AG04449 (cell line): Measurements from ENCODE around the gene PRKAR1B.

Source experiments
- CTCF ChIA-PET: fragments of 350-600 bp; formaldehyde crosslinking; extraction: SDS; loops from one replicate; lab custom pipeline; 2021; ENCODE audit warnings: antibody characterized with exemption; lab: Yijun Ruan, JAX
- POLR2A ChIA-PET: fragments of 400-600, 350-600 bp; formaldehyde crosslinking; extraction: SDS; loops from one replicate; lab custom pipeline; 2020; ENCODE audit warnings: antibody characterized with exemption, inconsistent platforms; lab: Yijun Ruan, JAX
- DNase-seq: peaks from one replicate; pipeline ENCODE4 v3.0.0-alpha.2; 2010; ENCODE audit warnings: low read depth, low spot score
- H3K4me3 ChIP-seq: 2 replicates; pipeline ENCODE4 v1.5.1; 2011; ENCODE audit warnings: low read depth, mild to moderate bottlenecking, control low read depth, low read length
- CTCF ChIP-seq: IDR thresholded peaks from one replicate; pipeline ENCODE4 v1.5.1; 2011; ENCODE audit warnings: mild to moderate bottlenecking, moderate library complexity, low read length, control low read depth, inconsistent platforms; ENCODE audit not compliant: insufficient read depth; ENCODE audit errors: missing control alignments

The PRKAR1B gene

GRCh38 chr7:727104-727805, at the start of gene PRKAR1B:
Gene PRKAR1B, minus strand, starts transcription at chr7:727281. Its CDS starts 15,776 bp downstream, at chr7:711505.
- no peak for TF ChIP-seq CTCF
- peak within 1 kb of the TSS; percentile 62 for H3K4me3 ChIP-seq
- CTCF ChIA-PET, result interaction anchor here (0.9 to 1.6 kb wide), 4 partner anchors 8 to 405 kb away, joined by 3 to 5 read pairs (median 3); no protein-coding TSS in a partner anchor
- DNase-seq, result no peak
- POLR2A ChIA-PET, result interaction anchor here (2.3 kb wide), 1 partner anchor 9 kb away, joined by 7 read pairs; no protein-coding TSS in a partner anchor

GRCh38 chr7:776381-776780, 49.3 kb upstream of the PRKAR1B start:
- CTCF ChIA-PET, result interaction anchor here (1.2 to 14.0 kb wide), 6 partner anchors 10 to 462 kb away, joined by 3 to 166 read pairs (median 10); no protein-coding TSS in a partner anchor
- TF ChIP-seq CTCF, result no peak

GRCh38 chr7:774161-775109, 47.4 kb upstream of the PRKAR1B start:
- ChIA-PET CTCF (interaction anchor here (0.6 to 14.0 kb wide), 16 partner anchors 9 to 455 kb away, joined by 3 to 166 read pairs (median 4); partner anchors contain the start of gene PRKAR1B), POLR2A (interaction anchor here (0.6 kb wide), 1 partner anchor 233 kb away, joined by 3 read pairs; no protein-coding TSS in a partner anchor)
- TF ChIP-seq CTCF, result peak; percentile 97
- no peak for DNase-seq
- no peak overlapping the region for H3K4me3 ChIP-seq

More at GRCh38 chr7:776381-776780, 49.3 kb upstream of the PRKAR1B start:
- no peak for DNase-seq
- POLR2A ChIA-PET, result no interaction called here
- H3K4me3 ChIP-seq, result no peak overlapping the region

GRCh38 chr7:773622-773915, 46.5 kb upstream of the PRKAR1B start:
- H3K4me3 ChIP-seq, result no peak overlapping the region
- TF ChIP-seq CTCF, result no peak
- ChIA-PET CTCF (interaction anchor here (0.7 to 14.0 kb wide), 9 partner anchors 8 to 454 kb away, joined by 3 to 166 read pairs (median 5); no protein-coding TSS in a partner anchor), POLR2A (no interaction called here)
- DNase-seq, result no peak

- DNase-seq, result no peak
- no peak for TF ChIP-seq CTCF
- H3K4me3 ChIP-seq, result no peak overlapping the region
- ChIA-PET POLR2A (no interaction called here), CTCF (interaction anchor here (0.6 to 14.0 kb wide), 10 partner anchors 9 to 453 kb away, joined by 3 to 166 read pairs (median 6); no protein-coding TSS in a partner anchor)
Observed at GRCh38 chr7:772861-773621, 46.0 kb upstream of the PRKAR1B start.
